Activated CD4-positive, alpha-beta T cell treated with anti-CD3 and anti-CD28 coated beads, Interleukin-10, Interleukin-2, amounts not matched to agents 100 ng/mL and 50 ng/mL, durations not matched to agents 16 hours and 8 hours (primary cell): Measurements from ENCODE around the gene SEC16B.

ENCODE experiments used
- DNase-seq: peaks from one replicate; pipeline ENCODE4 v3.0.0-alpha.2; 2020

Gene SEC16B

DNA sequence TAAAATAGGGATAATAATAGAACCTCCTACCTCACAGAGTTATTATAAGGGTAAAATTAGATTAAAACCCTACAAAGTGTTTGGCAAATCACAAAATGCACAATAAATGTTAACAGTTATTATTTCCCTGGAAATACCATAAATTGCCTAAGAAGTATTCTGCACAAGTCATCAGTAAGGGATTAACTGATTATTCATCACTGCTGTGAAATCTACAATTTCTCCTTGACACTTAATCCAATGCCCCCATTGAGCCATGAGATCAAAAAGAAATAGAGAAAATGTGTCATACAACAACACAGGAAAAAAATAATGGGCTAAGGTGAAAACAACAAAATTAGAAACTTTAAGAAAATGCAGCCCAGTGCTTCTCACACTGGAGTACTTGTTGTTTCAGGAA, 6.7 kb upstream of the SEC16B start:
- DNase-seq = no peak

DNA sequence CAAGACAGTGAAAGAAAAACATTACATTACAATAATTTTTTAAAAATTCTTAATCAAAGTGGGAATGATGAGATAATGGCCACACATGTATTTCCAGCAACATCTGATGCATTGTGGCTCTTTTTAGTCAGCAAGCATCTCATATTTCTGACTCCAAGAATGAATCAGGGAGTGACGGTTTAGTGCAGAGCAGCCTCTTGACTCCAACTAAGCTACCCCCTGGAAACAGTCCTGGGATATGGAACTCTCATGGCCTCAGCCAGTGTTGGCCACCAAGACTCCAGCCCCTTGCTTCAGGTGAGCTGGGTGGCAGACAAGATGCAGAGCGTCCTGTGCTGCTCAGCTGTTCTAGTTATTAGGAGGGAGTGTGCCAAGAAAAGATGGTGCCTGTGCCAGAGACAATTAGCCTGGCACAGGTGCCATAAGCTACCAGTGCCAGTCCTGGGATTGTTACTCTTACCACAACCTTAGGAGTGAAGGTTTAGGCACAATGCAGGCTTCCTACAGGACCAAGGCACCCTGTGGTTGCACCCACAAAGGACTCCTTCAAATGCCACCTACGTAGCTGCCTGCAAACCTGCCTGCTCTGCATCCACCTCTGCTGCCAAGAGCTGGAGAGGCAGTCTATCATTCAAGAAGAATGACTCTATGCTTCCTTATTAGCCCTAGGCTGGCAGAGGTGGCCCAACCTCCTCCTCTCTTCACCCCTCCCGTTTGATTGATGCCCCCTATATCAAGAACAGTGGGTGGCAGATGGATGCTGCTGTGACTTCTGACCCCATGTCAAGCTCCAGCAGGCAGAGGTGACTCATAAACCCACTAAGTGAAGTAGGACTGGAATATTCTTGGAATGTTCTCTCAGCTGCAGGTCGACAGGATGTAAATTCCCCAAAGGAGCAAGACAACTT, 6.0 kb upstream of the SEC16B start:
- no peak for DNase-seq

DNA sequence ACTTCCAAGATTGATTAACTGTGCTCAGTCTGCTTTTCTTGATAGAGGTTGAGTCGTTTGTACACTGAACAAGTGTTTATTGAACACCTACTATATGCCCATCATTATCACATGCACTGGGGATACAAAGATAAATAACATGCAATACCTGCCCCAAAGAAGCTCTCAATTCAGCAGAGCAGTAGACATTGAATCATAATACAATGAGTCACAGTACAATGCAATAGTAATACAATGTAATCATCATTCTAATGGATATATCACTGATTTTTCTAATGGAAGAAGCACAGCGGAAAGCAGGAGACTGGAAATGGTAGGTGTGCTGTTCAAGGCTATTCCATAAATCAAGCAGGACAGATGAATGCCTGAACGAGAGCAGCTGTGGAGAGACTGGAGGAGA, 3.7 kb upstream of the SEC16B start:
- no peak for DNase-seq

DNA sequence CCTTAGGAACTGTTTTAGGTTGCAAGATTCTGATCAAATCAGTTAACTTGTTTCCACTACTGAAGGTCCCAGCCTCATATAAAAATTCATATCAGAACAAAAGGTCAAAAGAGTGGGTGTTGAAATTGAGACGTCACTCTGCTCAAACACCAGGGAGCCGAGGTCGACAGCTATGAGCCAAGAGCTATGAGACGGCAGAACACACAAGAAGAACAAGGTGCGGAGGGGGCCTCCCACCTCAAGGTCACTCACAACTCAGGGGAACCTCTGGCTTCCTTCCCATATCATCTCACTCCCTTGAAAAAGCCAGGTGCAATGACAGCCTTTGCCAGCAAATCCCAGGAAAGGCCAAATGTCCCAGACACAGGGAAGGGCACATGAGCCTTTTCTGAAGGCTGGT, 749 bp downstream of the SEC16B start:
- DNase-seq = no peak

DNA sequence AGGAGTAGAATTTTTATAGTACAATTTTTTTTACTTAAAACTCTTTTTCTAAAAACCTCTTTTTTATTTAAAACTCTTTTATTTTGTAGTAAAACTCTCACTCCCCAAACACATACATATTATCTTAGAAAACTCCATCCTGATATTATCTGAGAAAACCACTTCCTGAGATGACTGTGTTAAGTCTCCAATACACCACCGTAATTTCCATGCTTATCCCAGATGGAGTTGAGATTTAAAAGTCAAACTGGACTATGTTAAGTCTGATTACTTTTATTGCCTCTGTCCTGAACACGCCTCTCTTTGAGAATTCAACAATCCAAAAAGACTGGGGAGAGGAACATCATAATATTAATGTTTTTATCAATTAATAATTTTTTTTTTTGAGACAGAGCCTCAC, 3.7 kb downstream of the SEC16B start:
- DNase-seq = no peak

DNA sequence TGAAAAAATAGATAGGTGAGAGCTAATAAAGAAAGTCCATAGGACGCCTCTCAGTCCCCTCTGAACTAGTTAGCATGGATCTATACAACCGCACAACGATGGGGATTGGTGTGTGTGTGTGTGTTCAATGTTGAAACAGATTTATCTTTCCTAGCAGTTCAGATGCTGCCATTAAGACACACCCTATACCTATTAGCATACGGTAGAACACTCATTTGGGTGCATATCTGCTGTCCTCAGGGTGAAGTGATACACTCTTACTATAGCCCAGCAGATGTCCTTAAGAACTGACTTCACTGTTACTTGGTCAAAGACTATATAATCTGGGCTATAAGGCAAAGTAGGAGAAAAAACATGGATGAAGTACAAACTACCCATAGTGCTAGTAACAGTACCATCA, 4.6 kb downstream of the SEC16B start:
- no peak for DNase-seq

DNA sequence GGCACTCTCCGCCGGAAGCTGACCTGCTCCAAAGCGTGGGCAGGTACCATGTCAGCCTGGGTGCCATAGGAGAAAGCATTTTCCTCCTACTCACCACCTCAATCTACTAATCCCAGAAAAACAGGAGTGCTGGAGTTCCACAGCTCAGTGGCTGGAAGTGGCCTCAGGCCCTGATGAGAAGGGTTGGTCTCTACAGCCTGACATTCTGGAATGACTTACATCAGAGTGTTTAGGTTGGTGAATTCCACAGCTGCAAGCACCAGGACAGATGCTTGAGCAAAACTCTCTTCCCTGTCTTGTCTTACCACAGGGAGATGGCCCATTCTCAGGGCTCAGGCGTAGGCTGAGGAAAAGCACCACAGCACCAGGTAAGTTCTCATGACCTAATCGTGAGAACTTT, 5.5 kb downstream of the SEC16B start:
- no peak for DNase-seq

DNA sequence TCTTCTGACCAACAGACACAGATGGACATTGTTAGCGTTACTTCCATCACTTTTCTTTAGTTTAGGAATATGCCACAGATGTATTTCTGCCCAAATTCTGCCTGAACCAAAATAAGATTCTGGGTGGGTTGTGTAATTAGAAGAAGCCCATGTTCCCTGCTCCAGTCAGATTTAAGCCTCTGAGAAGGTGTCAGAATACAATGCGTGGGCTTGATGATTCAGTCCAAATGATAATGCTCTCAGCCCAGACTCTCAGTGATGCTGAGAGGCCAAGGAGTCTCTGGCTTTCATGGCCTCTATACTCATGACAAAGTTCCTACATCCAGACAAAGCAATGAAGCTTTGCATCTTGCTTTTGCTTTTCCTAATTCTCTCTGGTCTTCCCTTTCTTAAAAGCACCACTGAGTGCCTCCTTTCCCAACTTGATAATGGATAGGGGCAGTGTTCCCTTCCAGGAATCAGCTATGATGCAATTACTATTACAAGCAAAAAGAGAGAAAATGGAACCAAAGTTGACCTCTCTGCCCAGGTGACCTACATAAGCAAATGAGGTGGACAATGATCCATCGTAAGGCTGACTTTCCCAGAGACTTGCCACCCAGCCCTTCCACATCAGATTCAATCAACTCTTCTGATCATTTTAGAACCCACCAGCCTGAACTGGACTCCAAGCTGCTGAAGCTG, 8.8 kb downstream of the SEC16B start:
- no peak for DNase-seq

DNA sequence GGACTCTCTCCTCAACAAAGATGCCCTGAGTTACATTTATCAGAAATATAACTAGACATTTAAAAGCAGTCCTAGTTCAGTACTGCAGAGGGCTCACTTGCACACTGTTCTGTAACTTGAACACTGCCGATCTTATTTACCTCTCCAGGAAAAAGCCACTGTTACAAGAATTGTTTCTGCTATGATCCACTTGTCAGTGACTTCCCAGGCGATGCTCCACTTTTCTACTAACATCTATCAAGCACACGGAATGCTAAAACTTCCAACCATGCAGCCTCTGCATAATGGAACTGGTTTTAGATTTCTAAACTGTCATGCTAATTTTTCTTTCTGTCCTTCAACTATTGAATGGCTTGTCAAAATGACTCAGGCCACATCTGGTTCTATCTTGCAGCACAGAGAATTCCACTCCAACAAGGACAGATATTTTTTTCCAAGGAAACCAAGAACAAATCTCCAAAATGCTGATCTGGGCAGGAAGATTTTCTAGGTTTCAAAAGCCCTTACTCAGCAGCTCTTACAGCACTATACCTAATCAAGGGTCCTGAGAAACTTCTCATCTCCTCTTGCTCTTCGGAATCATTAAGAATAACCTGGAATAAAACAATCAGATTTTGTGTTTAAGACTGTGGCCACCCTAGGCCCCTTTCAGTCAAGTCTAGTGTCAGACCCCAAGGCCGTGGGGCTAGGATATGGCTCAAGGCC, 9.9 kb downstream of the SEC16B start:
- DNase-seq = no peak

DNA sequence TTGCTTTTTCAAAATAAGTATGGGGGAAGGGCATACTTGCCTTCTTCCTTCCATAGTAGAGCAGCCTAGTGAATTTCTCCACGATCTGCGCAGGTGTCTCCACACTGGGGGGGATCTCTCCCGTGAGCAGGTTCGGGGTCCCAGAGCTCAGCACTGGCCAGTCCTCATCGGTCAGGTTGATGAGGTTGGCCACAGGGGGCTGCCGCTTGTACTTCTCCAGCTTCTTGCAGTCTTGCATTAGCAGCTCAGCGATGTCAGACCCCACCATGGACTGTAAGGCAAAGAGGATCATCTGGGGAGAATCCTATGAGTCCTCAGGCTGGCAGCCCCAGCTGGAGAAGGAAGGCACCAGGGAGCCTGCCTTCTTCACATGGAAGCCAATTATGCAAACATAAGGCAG, 11.8 kb downstream of the SEC16B start:
- DNase-seq = no peak

DNA sequence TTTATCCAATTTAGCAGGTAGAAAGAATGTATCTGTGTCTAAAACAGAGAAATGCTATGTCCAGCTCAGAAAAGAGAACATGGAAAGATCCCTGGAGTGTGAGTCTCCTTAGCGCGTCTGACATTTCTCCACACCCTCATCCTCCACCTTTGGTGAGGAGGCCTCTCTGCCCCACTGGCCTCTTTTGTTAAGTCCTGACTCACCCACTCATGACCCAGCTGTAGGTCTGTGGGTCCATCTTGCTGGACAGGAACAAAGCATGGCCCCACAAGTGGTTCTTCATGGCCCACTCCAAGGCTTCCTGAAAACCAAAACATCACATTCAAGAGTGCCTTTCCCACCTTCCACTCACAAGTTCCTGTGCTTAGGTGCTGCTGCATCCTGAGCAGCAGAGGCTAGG, 15.8 kb downstream of the SEC16B start:
- DNase-seq = no peak

DNA sequence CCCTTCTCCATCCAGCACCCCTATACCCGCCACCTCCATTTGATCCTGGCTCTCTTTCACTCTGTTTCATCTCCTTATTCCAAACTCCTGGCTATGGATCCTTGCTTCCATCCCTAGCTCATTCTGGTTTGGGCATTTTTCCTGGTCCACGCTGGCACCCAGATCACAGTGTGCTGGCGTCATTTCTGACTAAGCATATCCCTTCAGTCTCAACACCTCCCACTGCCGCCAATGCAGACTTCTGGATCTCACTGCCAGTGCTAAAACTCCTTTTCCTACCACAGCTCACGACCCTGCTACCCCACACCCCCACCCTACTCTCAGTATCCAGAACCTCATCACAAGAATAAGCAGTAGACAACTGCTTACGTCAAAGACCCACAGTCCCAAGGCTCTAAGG, 16.3 kb downstream of the SEC16B start:
- no peak for DNase-seq

DNA sequence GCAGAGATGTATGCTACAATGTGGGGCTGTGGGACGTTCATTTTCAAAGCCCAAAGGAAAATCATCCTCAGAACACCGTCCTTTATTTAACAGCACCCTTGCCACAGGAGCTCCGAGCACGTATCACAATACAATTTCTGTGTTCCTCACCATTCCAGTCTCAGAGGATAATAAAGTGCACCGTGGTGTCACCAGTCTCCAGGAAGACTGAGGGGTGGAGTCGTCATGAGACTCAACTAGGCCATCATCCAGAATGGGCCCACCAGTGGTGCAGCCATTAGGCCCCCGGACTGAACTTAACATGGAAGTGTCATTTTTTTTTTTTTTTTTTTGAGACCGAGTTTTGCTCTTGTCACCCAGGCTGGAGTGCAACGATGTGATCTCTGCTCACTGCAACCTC, 17.2 kb downstream of the SEC16B start:
- no peak for DNase-seq

DNA sequence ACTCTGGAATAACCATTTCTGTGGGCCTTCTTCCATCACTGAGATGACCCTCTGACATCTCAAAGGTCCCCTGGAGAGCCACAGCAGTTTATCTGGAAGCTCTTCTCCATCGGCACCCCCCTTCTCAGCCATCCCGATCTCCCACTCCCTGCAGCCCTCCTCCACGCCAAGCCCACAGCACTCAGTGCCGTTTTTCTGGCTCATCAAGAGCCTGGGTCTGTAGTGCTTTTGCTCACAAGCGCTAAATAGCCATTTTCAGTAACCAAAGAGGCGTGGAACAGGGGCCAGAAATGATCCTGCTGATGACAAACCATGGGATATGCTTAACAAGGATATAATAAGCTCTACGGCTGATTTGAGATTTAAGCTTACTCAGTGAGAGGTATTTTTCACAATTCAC, 17.6 kb downstream of the SEC16B start:
- DNase-seq = no peak

DNA sequence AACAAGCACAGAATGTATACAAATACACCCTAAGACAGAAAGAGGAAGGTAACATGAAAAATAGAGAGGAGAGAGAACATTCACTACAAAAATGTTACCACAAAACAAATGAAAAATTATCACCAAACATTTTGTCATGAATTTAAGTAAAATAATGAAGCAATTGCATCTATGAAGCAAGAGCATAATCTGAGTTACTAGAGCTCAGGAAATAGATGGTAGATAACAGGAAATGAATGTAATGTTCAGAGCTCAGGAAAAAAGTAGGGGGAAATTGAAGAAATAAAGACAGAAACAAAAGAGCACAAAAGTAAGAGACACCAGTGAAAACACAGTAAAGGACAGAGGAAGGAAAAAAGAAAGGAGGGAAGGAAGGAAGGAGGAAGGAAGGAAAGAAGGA, 19.4 kb downstream of the SEC16B start:
- DNase-seq = no peak

DNA sequence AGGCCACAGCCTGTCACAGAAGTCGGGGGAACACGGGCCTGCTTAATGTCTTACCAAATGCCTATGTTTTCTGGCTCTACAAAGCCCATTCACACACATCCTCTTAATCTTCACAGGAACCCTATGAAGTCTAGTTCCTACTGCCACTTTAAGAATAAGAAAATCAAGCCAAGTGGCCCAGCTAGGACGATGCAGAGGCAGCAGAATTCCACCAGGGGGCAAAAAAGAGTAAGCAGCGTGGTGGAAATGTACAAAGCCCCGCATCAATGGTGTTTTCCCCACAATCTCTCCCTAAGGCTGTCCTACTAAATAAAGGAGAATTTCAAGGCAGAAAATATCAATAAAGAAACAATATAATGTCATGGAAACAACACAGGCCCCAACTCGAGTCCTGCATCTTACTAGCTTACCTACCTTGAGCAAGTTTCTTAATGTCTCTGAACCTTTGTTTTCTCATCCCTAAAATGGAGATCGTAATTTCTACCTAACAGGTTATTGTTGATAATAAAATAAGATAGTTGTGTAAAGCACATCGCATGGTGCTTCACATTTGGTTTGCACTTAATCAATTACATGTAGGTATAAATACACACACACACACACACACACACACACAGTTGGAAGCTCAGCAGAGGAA, 21.4 kb downstream of the SEC16B start:
- peak; percentile 44 for DNase-seq

DNA sequence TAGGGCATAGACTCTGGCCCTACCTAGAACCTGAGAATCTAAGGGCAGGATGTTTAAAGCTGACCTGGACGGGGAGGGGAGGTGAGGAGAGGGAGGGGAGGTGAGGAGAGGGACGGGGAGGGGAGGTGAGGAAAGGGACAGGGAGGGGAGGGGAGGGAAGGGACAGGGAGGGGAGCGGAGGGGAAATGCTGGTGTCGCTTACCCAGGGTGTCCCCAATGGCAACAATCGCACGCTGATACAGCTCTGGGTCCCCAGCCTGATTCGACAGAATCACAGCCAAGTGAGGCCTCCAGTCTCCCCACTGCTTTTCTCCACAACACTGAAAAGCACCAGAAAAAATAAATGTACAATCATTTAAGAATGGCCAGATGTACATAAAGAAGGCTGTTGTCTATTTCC, 22.2 kb downstream of the SEC16B start:
- DNase-seq = no peak

DNA sequence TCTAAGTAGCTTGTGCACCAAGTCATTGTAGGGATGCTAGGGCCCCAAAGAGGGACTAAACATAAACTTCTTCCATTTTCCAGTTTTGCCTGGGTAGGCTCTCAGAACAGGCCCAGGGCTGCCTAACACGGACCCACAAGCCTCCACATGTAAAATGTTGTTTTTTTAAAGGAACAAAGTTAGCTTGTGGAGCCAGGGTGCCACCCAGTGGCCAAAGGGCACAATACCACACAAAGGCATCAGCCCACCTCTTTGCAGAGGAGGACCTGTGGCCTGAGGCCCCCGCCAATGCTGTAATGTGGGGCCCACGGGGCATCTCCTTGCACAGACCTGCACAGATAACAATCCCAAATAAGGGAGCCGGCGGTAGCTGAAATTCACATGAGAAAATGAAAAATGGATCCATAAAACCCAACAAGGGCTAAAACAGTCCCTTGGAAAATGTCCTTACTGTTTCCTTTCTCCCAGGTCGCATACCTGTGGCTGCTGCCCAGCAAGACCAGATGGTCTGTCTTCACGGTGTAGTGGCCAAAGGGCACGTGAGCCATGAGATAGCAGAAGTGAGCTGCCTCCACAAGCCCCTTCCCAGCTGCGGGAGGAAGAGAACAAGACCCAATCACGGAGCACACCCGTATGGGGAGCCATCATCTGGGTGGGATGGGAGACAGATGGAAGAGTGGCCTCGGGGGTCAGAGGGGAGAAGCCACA, 23.8 kb downstream of the SEC16B start:
- DNase-seq = peak; percentile 50

DNA sequence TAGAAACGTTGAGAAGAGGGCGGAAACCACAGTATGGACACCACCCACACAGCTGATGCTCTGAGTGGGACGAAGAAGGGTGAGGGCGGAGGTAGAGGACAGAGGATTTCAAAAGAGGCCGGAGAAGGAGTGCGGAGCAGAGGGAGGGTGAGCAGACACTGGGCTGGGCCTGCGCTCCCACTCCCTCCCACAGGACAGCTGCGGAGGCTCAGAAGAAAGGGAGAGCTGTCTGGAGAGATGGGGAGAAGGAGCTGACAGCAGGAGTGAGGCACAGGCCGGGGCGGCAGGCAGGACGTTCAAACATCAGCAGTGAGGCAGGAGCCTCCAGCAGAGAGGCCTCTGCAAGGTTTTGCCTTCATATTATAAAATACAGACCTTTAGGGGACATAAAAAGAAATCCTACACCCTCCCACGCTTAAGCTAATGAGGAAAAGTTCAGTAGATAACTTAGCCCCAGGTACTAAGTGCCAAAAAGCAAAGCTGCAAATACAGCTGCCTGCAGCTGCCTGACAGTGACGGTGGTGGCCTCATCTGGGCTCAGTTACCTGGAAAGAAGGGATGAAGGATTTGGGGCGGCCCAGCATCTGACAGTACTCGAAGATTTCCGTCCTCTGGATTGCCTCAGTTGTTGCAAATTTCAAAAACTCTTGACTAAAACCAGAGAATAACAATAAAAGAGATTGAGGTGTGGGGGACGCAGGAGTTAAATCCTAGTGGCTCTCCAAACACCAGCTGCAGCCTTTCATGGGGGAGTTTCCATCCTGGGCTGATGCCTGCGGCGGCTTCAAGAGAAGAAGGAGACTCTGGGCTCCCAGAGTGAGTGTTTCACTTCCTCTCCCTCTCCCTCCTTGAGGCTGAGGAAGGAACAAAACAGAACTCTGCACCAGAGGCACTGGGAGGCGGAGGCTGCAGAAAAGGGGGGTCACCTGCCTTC, 25.6 kb downstream of the SEC16B start:
- no peak for DNase-seq

DNA sequence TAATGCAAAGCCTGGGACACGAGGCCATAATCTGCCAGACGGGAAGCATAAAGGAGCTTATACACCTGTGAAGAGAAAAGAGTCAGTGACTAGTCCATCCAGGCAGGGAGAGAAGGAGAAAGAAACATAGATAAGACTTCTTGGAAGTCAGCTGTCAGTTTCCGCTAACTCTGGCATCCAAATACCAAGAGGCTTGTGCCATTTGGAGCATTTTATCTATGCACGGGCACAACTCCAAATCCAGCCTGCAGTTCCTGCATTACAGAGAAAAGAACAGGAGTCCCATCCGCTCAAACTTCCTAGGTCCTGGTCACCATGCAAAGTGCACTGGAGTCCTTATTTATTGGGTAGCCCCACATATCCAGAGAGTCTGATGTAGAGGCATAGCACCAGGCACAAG, 27.9 kb downstream of the SEC16B start:
- no peak for DNase-seq

DNA sequence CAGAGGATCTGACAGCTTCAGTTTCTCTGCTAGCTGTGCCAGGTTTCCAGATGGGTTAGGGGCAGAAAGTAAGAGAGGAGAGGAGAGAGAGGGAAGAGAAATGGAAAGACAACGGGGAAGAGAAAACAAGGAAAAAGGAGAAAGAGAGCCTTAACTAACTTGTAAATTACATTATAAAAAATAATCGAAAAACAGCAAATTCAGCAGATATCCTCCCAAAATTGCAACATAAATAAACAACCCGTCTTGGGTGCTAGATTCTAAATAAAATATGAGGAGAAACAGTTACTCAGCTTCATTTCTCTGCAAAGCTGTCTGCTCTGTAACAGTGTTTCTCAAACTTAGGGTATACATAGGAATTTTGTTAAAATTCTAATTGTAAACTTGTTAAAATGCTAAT, 29.2 kb downstream of the SEC16B start:
- DNase-seq = no peak

DNA sequence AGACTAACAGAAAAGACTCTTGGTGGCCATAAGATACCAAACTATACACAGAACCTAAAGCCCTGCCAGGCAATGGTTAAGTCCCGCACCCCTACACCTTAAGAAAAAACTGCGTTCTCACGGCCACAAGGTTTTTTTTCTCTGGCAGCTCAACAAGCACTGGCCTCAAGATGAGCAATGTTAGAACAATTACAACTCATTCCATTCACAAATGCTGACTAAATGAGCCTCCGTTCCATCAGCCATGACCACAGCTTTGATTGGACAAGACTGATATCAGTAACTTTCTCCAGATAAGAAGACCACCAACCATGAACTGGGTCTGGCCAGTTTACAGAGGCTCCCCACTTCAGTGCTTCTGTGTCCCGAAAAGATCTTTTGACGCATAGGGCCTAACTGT, 31.9 kb downstream of the SEC16B start:
- no peak for DNase-seq
